Endometrium (tissue), 2 donors: ENCODE measurements around the gene COL4A6.

Experiments
- FAIRE-seq: peaks from 2 replicates; lab custom pipeline; 2012; peaks lifted over from hg19 to GRCh38; lab: Jason Lieb, UNC
- donor health status: control.
- donor health status: control.

Gene COL4A6

GRCh38 chrX:108331126-108331909 lies 106.9 kb downstream of the COL4A6 start:
- no peak for FAIRE-seq

DNA sequence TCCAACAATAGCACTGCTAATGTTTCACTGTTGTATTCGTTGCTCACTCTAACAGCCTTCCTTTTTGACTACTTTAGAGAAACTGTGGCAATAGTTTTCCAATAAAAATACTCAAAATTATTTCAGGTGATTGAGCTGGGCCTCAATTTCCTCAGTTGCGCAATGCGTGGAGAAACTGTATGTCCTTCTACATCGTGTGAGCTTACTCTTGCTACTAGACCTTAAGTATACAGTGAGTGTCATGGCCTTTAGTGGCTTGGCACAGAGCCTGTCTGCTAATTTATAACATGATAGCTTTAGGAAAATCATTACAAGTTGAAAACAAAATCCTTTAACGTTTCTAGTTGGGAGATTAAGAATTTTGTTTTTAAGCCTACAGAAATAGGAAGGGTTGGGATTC lies 114.5 kb downstream of the COL4A6 start:
- FAIRE-seq: no peak

GRCh38 chrX:108322234-108322633 lies 116.0 kb downstream of the COL4A6 start:
- no peak for FAIRE-seq

DNA sequence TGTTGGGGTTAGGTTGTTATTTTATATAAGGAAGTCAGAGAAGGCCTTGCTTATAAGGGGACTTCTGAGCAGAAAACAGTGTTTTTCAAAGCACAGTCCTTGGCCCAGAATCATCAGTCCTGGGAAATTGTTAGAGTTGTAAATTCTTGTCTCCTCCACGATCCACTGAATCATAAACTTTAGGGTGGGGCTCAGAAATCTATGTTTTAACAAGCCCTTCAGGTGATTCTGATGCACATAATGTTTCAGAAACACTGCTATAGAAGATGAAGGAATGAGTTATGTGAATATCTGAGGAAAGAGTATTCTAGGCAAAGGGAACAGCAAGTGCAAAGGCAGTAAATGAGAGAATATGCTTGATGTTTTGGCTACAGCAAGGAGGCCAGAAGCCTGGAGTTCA lies 121.8 kb downstream of the COL4A6 start:
- no peak for FAIRE-seq

GRCh38 chrX:108313669-108314068 lies 124.6 kb downstream of the COL4A6 start:
- FAIRE-seq: no peak

- FAIRE-seq: no peak
Observed at GRCh38 chrX:108312957-108313356, 125.3 kb downstream of the COL4A6 start.

GRCh38 chrX:108312011-108312410 lies 126.2 kb downstream of the COL4A6 start:
- no peak for FAIRE-seq

DNA sequence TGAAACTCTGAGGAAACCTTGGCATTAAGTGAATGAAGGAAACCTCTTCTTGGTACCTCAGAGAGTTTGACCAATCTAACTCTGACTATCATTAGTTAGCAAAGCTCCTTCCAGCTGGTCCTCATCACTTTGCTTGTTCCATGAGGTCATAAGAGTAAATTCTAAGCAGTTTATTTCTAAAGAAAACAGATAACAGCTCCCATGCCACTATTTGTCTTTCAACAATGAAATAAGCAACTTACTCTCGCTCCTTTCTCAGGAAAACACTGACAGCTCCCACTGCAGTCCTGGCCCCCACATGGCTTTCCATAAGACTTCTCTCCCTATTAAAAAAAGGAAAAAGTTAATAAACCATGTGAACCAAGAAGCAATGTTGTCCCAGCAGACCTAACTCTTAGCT lies 127.7 kb downstream of the COL4A6 start:
- no peak for FAIRE-seq

- no peak for FAIRE-seq
Observed at GRCh38 chrX:108309144-108309543, 129.1 kb downstream of the COL4A6 start.

DNA sequence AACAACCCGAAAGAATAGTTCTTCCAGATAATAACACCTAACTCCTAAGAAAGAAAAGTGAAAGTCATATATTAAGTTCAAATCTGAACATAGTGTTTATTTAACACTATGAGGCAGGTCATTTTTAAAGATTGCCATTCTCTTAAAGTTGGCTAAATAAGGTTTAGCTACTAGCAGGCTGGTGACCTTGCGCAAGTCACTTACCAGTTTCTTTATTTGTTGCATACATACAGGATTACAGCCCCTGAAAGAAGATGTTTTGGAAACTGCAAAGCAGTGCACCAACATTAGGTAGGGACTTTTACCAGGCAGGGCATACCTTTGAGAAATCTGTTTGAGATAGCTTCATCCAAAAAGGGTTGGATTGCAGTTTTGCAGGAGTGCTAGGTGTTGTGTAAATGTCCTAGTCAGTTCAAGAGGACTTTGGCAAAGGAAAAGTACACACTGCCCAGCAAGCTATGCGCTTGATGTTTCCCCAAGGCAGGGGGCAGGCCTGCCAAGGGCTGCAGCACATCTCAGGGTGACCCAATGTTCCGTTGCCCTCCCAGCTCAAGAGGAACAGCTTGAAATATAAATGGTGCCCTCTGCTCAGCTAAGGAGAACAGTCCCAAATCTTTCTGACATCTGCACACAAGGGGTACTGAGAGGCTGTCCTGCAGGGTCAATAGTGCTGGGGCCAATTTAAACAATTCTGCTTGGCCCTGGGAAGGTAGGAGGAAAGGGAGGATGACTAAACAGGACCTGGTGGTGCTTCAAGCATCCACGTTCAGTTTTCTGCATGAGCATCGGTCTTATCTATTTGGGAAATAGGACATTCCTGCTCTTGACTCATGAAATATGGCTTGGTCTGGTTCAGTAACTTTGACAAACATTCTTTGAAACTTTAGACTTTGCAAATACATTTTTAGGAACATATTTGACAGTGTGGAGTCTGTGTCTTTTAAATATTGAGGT lies 130.8 kb downstream of the COL4A6 start:
- no peak for FAIRE-seq

DNA sequence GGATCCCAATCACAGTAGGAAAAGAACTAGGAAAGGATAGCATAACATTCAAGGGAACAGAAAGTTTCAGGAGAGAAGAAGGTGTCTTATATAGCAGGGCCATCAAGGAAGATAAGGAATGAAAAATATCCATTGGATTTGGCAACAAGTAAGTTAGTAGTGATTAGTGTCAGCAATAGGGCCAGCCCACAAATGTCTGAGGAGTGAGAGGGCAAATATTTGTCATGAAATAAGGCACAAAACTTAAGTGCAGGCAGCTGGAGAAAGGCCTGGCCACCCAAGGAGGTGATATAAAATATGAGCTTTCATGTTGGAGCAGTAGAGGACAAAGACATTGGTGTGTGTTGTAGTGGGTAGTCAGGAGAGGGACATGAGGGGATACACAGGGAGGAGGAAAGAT lies 132.1 kb downstream of the COL4A6 start:
- FAIRE-seq: no peak

GRCh38 chrX:108304757-108305156 lies 133.5 kb downstream of the COL4A6 start:
- FAIRE-seq: no peak

DNA sequence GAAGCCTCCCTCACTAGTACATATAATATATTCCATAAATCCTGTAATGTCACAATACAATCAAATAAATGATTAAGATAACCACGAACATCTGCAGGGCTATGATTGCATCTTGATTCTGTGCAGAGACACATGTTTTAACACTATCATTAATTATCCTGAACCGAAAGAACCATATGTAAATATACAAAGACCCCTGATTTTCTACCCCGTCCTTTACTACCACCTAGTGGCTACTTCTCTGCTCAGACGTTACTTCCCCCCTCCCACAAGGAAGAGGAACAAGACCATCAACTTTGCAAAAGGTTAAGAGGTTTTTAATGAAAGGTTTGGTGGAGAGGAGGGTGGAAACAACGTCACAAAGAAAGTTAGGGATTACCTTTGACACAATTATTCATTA lies 134.0 kb downstream of the COL4A6 start:
- peak; percentile 29 for FAIRE-seq

- FAIRE-seq: no peak
Observed at GRCh38 chrX:108303682-108304081, 134.5 kb downstream of the COL4A6 start.

DNA sequence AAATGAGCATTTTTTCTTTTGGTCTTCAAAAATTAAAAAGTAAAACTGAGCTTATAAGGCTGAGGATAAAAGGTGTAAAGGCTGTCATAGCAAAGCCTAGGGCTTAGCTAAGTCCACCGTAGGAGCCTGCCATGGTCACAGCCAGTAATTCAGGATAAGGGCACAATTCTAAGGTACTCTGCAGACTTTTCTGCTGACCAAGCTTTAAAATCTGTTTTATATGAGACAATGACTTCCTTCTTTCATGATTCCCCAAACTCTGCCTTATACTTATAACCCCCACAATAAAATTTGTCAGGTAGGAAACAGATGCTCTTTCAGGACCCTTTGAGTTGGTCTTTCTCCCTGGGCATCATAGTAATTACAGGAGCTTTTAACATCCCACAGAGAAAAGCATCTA lies 138.5 kb downstream of the COL4A6 start:
- FAIRE-seq: no peak

DNA sequence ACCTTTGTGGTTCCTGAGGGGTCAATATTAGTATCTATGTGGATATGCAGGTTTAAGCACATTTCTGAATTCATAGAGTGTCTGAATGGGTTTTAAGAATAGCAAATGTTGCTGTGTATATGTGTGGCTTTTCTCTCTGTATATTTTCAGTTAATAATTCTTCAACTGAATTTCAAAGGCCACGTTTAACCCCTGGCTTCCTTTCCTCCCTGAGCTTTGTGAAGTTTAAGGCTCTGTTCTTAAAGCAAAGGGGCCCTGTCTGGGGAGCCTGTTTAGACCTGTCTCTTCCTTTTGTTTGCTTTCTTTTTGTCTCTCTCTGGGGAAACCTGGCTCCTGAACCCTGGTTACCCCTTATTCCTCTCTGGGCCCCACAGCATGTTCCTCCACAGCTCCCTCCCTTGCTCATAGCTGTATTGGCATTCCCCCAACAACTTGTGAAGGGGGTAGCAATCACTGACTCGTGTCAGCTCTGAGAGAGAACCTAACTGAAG lies 139.1 kb downstream of the COL4A6 start:
- no peak for FAIRE-seq

DNA sequence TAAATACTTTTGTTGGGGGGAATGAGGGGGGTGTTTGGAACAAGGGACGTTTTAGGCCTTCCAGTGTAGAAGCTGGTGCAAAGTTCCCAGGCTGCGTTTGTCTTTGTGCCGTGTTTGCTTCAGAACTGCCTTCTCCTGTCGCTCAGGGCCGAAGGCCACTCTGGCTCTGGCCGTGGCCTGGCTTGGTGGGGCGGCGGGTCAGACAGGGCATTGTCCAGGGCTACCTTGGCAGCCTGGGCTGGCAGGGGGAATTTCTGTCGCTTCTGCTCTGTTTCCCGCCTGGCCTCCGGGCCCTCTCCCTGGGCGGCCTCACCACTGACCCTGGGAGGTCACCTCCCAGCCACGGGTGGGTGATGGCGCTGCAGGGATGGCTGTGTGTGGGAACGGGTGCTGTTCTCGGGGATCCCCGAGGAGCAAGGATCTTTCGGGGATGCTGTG lies 140.0 kb downstream of the COL4A6 start:
- FAIRE-seq: no peak

- no peak for FAIRE-seq
Observed at GRCh38 chrX:108297290-108297689, 140.9 kb downstream of the COL4A6 start.

GRCh38 chrX:108292053-108292452 lies 146.2 kb downstream of the COL4A6 start:
- no peak for FAIRE-seq

DNA sequence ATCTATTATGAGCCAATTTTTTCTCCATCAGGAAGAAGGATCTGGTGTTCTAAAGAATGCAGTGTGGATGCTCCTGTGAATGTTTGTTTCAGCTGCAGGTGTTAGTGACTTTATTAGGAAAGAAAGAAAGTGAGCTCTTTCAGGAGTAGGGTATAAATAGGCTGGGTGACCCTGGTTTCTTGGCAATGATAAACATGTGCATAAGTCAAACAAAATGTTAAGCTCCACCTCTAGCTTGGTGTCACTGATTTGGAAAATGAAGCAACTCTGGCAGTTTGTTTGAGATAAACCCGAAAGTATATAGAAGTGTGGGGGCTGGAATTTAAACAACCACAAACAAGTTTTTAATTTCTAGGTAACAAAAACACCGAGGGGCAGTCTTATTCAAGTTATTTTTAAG lies 152.3 kb downstream of the COL4A6 start:
- no peak for FAIRE-seq

- no peak for FAIRE-seq
Observed at GRCh38 chrX:108285356-108285755, 152.9 kb downstream of the COL4A6 start.

DNA sequence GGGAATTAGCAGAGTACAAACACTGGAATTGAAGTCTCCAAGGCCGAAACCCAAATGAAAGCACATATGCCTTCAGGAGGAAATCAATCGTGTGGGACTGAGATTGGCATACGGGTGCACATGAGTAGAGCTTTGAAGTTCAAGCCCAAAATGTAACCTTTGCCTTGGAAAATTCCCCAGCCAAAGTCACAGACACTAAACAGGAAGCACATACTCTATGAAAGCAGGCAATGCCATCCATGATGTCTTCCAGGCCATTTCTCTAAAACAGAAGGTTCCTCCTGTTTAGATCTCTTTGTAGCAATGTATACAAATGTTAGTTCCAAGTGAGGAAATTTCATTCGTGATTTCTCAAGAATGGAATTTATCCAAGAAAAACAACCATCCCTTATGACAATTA lies 162.5 kb downstream of the COL4A6 start:
- no peak for FAIRE-seq

DNA sequence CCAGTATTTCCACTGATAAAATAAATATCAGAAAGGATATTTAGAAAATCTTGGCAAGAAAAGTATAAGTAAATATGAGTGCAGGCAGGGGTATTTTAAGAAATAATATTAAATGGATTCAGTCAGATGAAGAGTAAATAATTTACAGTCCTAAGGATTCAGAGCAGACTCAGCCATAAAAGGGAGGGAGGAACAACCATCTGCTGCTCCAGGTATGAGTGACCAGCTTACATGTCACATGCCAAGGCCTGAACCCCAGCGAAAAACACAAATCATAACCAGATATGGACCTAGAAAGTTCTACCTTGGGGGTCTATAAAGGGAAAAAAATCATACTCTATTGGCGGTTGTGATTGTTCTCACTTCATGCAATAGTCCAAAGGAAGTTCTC lies 166.8 kb downstream of the COL4A6 start:
- FAIRE-seq: no peak
